H9 (cell line): Measurements from ENCODE around the gene TMEM63A. TPM values are rescaled to one million over a fixed set of nuclear protein-coding genes. Genes with fewer than 3 reads are reported as not detected.

Source experiments
- DNase-seq: peaks from one replicate; pipeline ENCODE4 v3.0.0-alpha.2; 2017
- H2AFZ ChIP-seq: one replicate; pipeline ENCODE4 v1.6.1; 2013; ENCODE audit warnings: mild to moderate bottlenecking, low read length, control low read depth, moderate library complexity
- H2AK5ac ChIP-seq: 2 replicates; pipeline ENCODE4 v1.6.1; 2013; ENCODE audit warnings: low read length, control low read depth, mixed read lengths; ENCODE audit not compliant: insufficient read length
- H2BK120ac ChIP-seq: one replicate; pipeline ENCODE4 v1.6.1; 2013; ENCODE audit warnings: low read depth, mild to moderate bottlenecking, low read length, control low read depth, inconsistent platforms; ENCODE audit not compliant: poor library complexity, severe bottlenecking
- H2BK12ac ChIP-seq: 2 replicates; pipeline ENCODE4 v1.6.1; 2013; ENCODE audit warnings: low read length, control low read depth, mixed read lengths, low read depth; ENCODE audit not compliant: insufficient read length
- H2BK15ac ChIP-seq: 2 replicates; pipeline ENCODE4 v1.6.1; 2013; ENCODE audit warnings: low read depth, low read length, control low read depth
- H2BK20ac ChIP-seq: one replicate; pipeline ENCODE4 v1.6.1; 2013; ENCODE audit warnings: low read depth, mild to moderate bottlenecking, low read length, control low read depth, inconsistent platforms; ENCODE audit not compliant: poor library complexity, severe bottlenecking
- H2BK5ac ChIP-seq: 2 replicates; pipeline ENCODE4 v1.6.1; 2013; ENCODE audit warnings: low read length, control low read depth, mixed read lengths; ENCODE audit not compliant: insufficient read length
- H3K14ac ChIP-seq: 2 replicates; pipeline ENCODE4 v1.6.1; 2013; ENCODE audit warnings: low read length, control low read depth; ENCODE audit not compliant: insufficient read depth
- H3K18ac ChIP-seq: 2 replicates; pipeline ENCODE4 v1.6.1; 2013; ENCODE audit warnings: low read depth, mild to moderate bottlenecking, mixed read lengths, low read length, control low read depth; ENCODE audit not compliant: insufficient read length
- H3K23ac ChIP-seq: 2 replicates; pipeline ENCODE4 v1.6.1; 2013; ENCODE audit warnings: low read length, control low read depth, mixed read lengths, low read depth; ENCODE audit not compliant: insufficient read length
- H3K23me2 ChIP-seq: 2 replicates; pipeline ENCODE4 v1.6.1; 2013; ENCODE audit warnings: low read depth, mild to moderate bottlenecking, mixed read lengths, low read length, control low read depth; ENCODE audit not compliant: insufficient read length, poor library complexity, severe bottlenecking
- H3K27ac ChIP-seq: 2 replicates; pipeline ENCODE4 v1.5.1; 2013; ENCODE audit warnings: low read length, control low read depth, mixed read lengths, low read depth; ENCODE audit not compliant: insufficient read length
- H3K27me3 ChIP-seq: 2 replicates; pipeline ENCODE4 v1.6.1; 2013; ENCODE audit warnings: low read length, control low read depth, inconsistent platforms; ENCODE audit not compliant: insufficient read depth
- H3K4ac ChIP-seq: 2 replicates; pipeline ENCODE4 v1.6.1; 2013; ENCODE audit warnings: low read depth, mild to moderate bottlenecking, control low read depth, inconsistent platforms, low read length, moderate library complexity
- H3K4me1 ChIP-seq: 2 replicates; pipeline ENCODE4 v1.6.1; 2013; ENCODE audit warnings: low read length, control low read depth, inconsistent platforms; ENCODE audit not compliant: insufficient read depth
- H3K4me2 ChIP-seq: 2 replicates; pipeline ENCODE4 v1.6.1; 2013; ENCODE audit warnings: low read length, control low read depth, mixed read lengths; ENCODE audit not compliant: insufficient read length, insufficient read depth
- H3K56ac ChIP-seq: 2 replicates; pipeline ENCODE4 v1.6.1; 2013; ENCODE audit warnings: low read depth, mild to moderate bottlenecking, mixed read lengths, low read length, control low read depth; ENCODE audit not compliant: insufficient read length
- H3K79me1 ChIP-seq: 2 replicates; pipeline ENCODE4 v1.6.1; 2013; ENCODE audit warnings: low read depth, mild to moderate bottlenecking, moderate library complexity, low read length, control low read depth, inconsistent platforms; ENCODE audit not compliant: insufficient read depth, poor library complexity, severe bottlenecking
- H3K79me2 ChIP-seq: 2 replicates; pipeline ENCODE4 v1.6.1; 2013; ENCODE audit warnings: low read length, control low read depth, inconsistent platforms; ENCODE audit not compliant: insufficient read depth
- H3K9ac ChIP-seq: 2 replicates; pipeline ENCODE4 v1.6.1; 2013; ENCODE audit warnings: low read length, control low read depth, mixed read lengths; ENCODE audit not compliant: insufficient read length; ENCODE audit errors: extremely low read depth
- H3K9me3 ChIP-seq: one replicate; pipeline ENCODE4 v1.6.1; 2013; ENCODE audit warnings: low read depth, low read length, inconsistent platforms; ENCODE audit not compliant: control insufficient read depth
- H3T11ph ChIP-seq: one replicate; pipeline ENCODE4 v1.6.1; 2013; ENCODE audit warnings: mild to moderate bottlenecking, low read length, control low read depth, inconsistent platforms
- H4K20me1 ChIP-seq: one replicate; pipeline ENCODE4 v1.6.1; 2013; ENCODE audit not compliant: control insufficient read depth, insufficient read length, insufficient read depth
- H4K5ac ChIP-seq: 2 replicates; pipeline ENCODE4 v1.6.1; 2013; ENCODE audit warnings: low read depth, mild to moderate bottlenecking, mixed read lengths, low read length, control low read depth; ENCODE audit not compliant: insufficient read length
- H4K8ac ChIP-seq: replicated peaks from 2 replicates; pipeline ENCODE4 v1.6.1; 2013; ENCODE audit warnings: low read length, control low read depth, mixed read lengths, low read depth; ENCODE audit not compliant: insufficient read length
- H4K91ac ChIP-seq: 2 replicates; pipeline ENCODE4 v1.6.1; 2013; ENCODE audit warnings: low read depth, mild to moderate bottlenecking, moderate library complexity, mixed read lengths, low read length, control low read depth; ENCODE audit not compliant: insufficient read length
- H3K27ac Mint-ChIP-seq, 3 experiments: 2 replicates in 2 of 3; 3 replicates in 1 of 3; pipeline ENCODE4 v1.8.0; 2020 to 2021; ENCODE audit warnings: mixed read lengths in 3 of 3, mild to moderate bottlenecking in 1 of 3, moderate library complexity in 1 of 3
- H3K27me3 Mint-ChIP-seq: 2 replicates; pipeline ENCODE4 v1.8.0; 2021; ENCODE audit warnings: low read depth, mild to moderate bottlenecking, moderate library complexity, mixed read lengths
- H3K36me3 Mint-ChIP-seq, 3 experiments: 2 replicates in 2 of 3; 3 replicates in 1 of 3; pipeline ENCODE4 v1.8.0; 2020 to 2021; ENCODE audit warnings: low read depth in 3 of 3, mixed read lengths in 3 of 3; ENCODE audit not compliant: insufficient read depth in 1 of 3
- H3K4me1 Mint-ChIP-seq, 2 experiments: 2 replicates each; pipeline ENCODE4 v1.8.0; 2020; ENCODE audit warnings: mixed read lengths in 2 of 2
- H3K4me3 Mint-ChIP-seq, 2 experiments: 2 replicates in 1 of 2; 3 replicates in 1 of 2; pipeline ENCODE4 v1.8.0; 2020 to 2021; ENCODE audit warnings: mild to moderate bottlenecking in 2 of 2, mixed read lengths in 2 of 2, moderate library complexity in 1 of 2
- H3K9me3 Mint-ChIP-seq, 2 experiments: 2 replicates in 1 of 2; 3 replicates in 1 of 2; pipeline ENCODE4 v1.8.0; 2020; ENCODE audit warnings: mild to moderate bottlenecking in 2 of 2, mixed read lengths in 2 of 2, moderate library complexity in 1 of 2
- WGBS: extraction: QIAGEN DNeasy Blood & Tissue Kit; methylation state at CpG from one replicate; pipeline ENCODE4 v1.1.7; 2013; ENCODE audit warnings: missing lambda C conversion rate, low lambda C conversion rate, mixed read lengths; ENCODE audit not compliant: insufficient read length; ENCODE audit errors: extremely low coverage; 5-methylcytosine and 5-hydroxymethylcytosine counted together
- total RNA-seq: library from RNA; stranded (reverse); gene quantifications from 2 replicates; pipeline ENCODE4 v1.2.1, GENCODE V29; 2021
- TF ChIP-seq, protein P1 (sequence below): fragments of 200-600 bp; sonication (generic); conservative IDR thresholded peaks from 3 replicates; pipeline ENCODE4 v1.8.0; 2021; ENCODE audit warnings: antibody characterized with exemption, mild to moderate bottlenecking

The TMEM63A gene
- total RNA-seq, 1 experiment from 2014 or later, result 75.7 TPM

DNA sequence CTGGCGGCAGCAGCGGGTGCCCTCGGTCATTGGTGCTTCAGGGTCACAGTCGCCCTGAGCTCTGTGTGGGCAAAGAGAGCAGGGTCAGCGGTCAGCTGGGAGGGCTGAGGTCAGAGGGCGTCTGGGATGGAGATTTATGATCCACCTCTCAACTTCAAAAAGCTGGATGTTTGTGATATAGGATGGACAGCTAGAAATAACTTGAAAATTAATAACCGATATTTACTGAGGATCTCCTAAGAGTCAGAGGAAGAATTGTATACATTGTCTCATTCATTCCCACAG, 4.8 kb upstream of the TMEM63A start:
- H3K4me1 Mint-ChIP-seq, result peaks cover 46 to 47% of the 10 kb centered on the region in 2 experiments
- no peaks in the 10 kb centered on the region for H3K27me3 ChIP-seq
- no peak overlapping the region for H3K23ac ChIP-seq
- H3K27ac Mint-ChIP-seq, result peak overlapping the region in 1 of 3 experiments; percentile 60; a peak in 1 of 7 replicates
- H3K9me3 ChIP-seq, result no peaks in the 10 kb centered on the region
- no peak overlapping the region for H2AFZ ChIP-seq
- peaks cover 4% of the 10 kb centered on the region for H3K27me3 Mint-ChIP-seq
- no peaks in the 10 kb centered on the region for H3K79me1 ChIP-seq
- no peak overlapping the region for H4K8ac ChIP-seq
- peak overlapping the region; percentile 44 to 60; a peak in 4 of 5 replicates for H3K4me3 Mint-ChIP-seq
- no CpG with 5 or more reads among the region's 7 CpGs for WGBS
- no peak overlapping the region for H2BK15ac ChIP-seq
- no peak overlapping the region for H2BK120ac ChIP-seq
- H3K36me3 Mint-ChIP-seq, result peaks cover 0 to 13% (median 0%) of the 10 kb centered on the region in 3 experiments; a peak in 5 of 7 replicates
- H4K20me1 ChIP-seq, result no peaks in the 10 kb centered on the region
- H2BK5ac ChIP-seq, result no peak overlapping the region
- H3K4me1 ChIP-seq, result peaks cover 5% of the 10 kb centered on the region; the same call in 1 of the 2 replicates
- no peak overlapping the region for H3K27ac ChIP-seq
- H2BK12ac ChIP-seq, result no peak overlapping the region
- no peak overlapping the region for H2AK5ac ChIP-seq
- peaks cover 2% of the 10 kb centered on the region; the same call in 1 of the 2 replicates for H3K79me2 ChIP-seq
- H2BK20ac ChIP-seq, result no peak overlapping the region
- H3K18ac ChIP-seq, result no peak overlapping the region
- DNase-seq, result no peak
- TF ChIP-seq, protein P1, sequence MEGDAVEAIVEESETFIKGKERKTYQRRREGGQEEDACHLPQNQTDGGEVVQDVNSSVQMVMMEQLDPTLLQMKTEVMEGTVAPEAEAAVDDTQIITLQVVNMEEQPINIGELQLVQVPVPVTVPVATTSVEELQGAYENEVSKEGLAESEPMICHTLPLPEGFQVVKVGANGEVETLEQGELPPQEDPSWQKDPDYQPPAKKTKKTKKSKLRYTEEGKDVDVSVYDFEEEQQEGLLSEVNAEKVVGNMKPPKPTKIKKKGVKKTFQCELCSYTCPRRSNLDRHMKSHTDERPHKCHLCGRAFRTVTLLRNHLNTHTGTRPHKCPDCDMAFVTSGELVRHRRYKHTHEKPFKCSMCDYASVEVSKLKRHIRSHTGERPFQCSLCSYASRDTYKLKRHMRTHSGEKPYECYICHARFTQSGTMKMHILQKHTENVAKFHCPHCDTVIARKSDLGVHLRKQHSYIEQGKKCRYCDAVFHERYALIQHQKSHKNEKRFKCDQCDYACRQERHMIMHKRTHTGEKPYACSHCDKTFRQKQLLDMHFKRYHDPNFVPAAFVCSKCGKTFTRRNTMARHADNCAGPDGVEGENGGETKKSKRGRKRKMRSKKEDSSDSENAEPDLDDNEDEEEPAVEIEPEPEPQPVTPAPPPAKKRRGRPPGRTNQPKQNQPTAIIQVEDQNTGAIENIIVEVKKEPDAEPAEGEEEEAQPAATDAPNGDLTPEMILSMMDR, result no peak
- no peak overlapping the region for H4K91ac ChIP-seq
- H4K5ac ChIP-seq, result no peak overlapping the region
- H3K56ac ChIP-seq, result no peak overlapping the region
- H3K4me2 ChIP-seq, result no peak overlapping the region
- no peak overlapping the region for H3K4ac ChIP-seq
- peaks cover 9% of the 10 kb centered on the region for H3K23me2 ChIP-seq
- no peak overlapping the region for H3K9ac ChIP-seq
- no peaks in the 10 kb centered on the region for H3K9me3 Mint-ChIP-seq
- H3T11ph ChIP-seq, result no peak overlapping the region
- H3K14ac ChIP-seq, result no peak overlapping the region
